ENCODE measurements around the gene OSBP. TPM values are rescaled to one million over a fixed set of nuclear protein-coding genes. Genes with fewer than 3 reads are reported as not detected.

Gene OSBP
- total RNA-seq, 1 experiment from 2014 or later: 35.3 TPM

DNA sequence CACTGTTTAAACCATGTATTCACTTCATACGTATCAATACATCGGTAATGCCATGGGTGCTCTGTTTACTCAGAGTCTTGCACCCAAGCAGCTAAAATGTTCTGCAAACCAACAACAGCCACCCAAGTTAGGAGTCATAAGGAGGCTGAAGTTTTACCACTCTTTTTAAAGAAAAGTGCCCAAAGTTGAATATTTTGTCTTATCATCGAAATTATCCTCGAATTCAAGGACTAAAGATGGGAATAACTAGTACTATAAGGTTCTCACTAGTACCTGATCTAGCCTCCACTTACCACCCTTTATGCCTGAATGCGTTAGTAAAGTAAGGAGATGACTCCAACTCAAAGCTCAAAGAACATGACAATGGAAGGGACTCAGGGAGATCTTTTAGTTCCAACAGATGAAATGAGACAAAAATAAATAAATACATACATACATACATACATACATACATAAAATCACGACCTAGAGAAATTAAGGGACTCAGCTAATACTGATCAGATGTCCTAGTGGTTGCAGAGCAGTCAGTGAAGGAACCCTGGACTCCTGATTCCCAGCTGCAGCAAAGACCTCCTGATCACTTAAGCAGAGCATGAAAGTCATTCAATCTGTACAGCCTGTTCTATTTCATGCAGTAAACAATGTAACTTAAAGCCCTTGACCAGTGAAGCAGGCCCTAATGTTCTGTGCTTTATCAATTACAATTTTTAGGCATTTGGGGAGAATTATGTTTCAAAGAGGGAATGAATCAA is 7.7 kb downstream of the OSBP start:
- peaks cover 33% of the 10 kb centered on the region for H3K36me3 ChIP-seq (ENCODE audit: control insufficient read depth, insufficient read depth, low read length)
- no peak for DNase-seq (ENCODE audit: low read depth, low spot score)
- peaks cover 9% of the 10 kb centered on the region for H3K4me1 ChIP-seq (ENCODE audit: control insufficient read depth, insufficient read depth, low read length)
- ATAC-seq: no peak
- in situ Hi-C loops (cut with HindIII; ENCODE audit: low pct_unique_long_range_greater_than_20kb, low sequenced_read_pairs) (no loop called here), intact Hi-C loops (cut with micrococcal nuclease; ENCODE audit: unreplicated experiment) (no loop called here)
- POLR2A ChIA-PET: no interaction called here
- no peak overlapping the region for H3K27ac ChIP-seq (ENCODE audit: low read length)
- no peaks in the 10 kb centered on the region for H3K9me3 ChIP-seq (ENCODE audit: control insufficient read depth, insufficient read depth, low read depth, low read length)
- no TSS peak for BruUV-seq (replicated peaks)
- CTCF ChIA-PET: no interaction called here
- H3K27me3 ChIP-seq (ENCODE audit: control insufficient read depth, insufficient read depth, low read length): no peaks in the 10 kb centered on the region
- H3K4me3 ChIP-seq (ENCODE audit: low read depth in 2 of 2, low read length in 2 of 2): no peak overlapping the region
- TF ChIP-seq POLR2AphosphoS5 (IDR thresholded peaks at IDR 0.05; ENCODE audit: low read depth, low read length) (no peak), TCF7L2 (IDR thresholded peaks at IDR 0.05; ENCODE audit: low read depth, low read length) (no peak), SIN3A (IDR thresholded peaks at IDR 0.05; ENCODE audit: borderline replicate concordance, insufficient read depth, low read depth, low read length) (no peak)
- TF ChIP-seq, protein P1, sequence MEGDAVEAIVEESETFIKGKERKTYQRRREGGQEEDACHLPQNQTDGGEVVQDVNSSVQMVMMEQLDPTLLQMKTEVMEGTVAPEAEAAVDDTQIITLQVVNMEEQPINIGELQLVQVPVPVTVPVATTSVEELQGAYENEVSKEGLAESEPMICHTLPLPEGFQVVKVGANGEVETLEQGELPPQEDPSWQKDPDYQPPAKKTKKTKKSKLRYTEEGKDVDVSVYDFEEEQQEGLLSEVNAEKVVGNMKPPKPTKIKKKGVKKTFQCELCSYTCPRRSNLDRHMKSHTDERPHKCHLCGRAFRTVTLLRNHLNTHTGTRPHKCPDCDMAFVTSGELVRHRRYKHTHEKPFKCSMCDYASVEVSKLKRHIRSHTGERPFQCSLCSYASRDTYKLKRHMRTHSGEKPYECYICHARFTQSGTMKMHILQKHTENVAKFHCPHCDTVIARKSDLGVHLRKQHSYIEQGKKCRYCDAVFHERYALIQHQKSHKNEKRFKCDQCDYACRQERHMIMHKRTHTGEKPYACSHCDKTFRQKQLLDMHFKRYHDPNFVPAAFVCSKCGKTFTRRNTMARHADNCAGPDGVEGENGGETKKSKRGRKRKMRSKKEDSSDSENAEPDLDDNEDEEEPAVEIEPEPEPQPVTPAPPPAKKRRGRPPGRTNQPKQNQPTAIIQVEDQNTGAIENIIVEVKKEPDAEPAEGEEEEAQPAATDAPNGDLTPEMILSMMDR (IDR thresholded peaks at IDR 0.05): no peak
- TF ChIP-seq, protein P2, sequence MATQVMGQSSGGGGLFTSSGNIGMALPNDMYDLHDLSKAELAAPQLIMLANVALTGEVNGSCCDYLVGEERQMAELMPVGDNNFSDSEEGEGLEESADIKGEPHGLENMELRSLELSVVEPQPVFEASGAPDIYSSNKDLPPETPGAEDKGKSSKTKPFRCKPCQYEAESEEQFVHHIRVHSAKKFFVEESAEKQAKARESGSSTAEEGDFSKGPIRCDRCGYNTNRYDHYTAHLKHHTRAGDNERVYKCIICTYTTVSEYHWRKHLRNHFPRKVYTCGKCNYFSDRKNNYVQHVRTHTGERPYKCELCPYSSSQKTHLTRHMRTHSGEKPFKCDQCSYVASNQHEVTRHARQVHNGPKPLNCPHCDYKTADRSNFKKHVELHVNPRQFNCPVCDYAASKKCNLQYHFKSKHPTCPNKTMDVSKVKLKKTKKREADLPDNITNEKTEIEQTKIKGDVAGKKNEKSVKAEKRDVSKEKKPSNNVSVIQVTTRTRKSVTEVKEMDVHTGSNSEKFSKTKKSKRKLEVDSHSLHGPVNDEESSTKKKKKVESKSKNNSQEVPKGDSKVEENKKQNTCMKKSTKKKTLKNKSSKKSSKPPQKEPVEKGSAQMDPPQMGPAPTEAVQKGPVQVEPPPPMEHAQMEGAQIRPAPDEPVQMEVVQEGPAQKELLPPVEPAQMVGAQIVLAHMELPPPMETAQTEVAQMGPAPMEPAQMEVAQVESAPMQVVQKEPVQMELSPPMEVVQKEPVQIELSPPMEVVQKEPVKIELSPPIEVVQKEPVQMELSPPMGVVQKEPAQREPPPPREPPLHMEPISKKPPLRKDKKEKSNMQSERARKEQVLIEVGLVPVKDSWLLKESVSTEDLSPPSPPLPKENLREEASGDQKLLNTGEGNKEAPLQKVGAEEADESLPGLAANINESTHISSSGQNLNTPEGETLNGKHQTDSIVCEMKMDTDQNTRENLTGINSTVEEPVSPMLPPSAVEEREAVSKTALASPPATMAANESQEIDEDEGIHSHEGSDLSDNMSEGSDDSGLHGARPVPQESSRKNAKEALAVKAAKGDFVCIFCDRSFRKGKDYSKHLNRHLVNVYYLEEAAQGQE (IDR thresholded peaks at IDR 0.05; ENCODE audit: insufficient read depth in 1 of 2, low read depth in 2 of 2, low read length in 1 of 2): no peak

DNA sequence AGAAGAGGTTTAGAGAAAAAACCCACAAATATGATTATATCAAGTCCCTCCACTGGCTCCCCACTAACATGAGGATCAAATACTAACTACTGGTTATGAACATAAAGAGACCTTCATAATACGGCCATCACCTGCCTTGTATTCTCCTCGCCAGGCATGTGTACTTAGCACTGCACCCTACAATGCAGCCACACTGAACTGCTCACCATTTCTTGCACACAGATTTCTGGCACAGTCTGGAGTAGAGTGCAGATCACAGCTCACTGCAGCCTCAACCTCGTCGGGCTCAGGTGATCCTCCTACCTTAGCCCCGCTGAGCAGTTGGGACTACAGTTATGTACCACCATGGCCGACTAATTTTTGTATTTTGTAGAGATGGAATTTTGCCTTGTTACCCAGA is 13.1 kb downstream of the OSBP start:
- Histone ChIP-seq H3K27me3 (ENCODE audit: control insufficient read depth, insufficient read depth, low read length) (no peaks in the 10 kb centered on the region), H3K4me3 (ENCODE audit: low read depth in 2 of 2, low read length in 2 of 2) (no peak overlapping the region), H3K36me3 (ENCODE audit: control insufficient read depth, insufficient read depth, low read length) (peaks cover 34% of the 10 kb centered on the region), H3K9me3 (ENCODE audit: control insufficient read depth, insufficient read depth, low read depth, low read length) (no peaks in the 10 kb centered on the region), H3K4me1 (ENCODE audit: control insufficient read depth, insufficient read depth, low read length) (no peaks in the 10 kb centered on the region), H3K27ac (ENCODE audit: low read length) (no peak overlapping the region)
- POLR2A ChIA-PET: no interaction called here
- CTCF ChIA-PET: no interaction called here
- DNase-seq (ENCODE audit: low read depth, low spot score): no peak
- in situ Hi-C loops (cut with HindIII; ENCODE audit: low pct_unique_long_range_greater_than_20kb, low sequenced_read_pairs) (no loop called here), intact Hi-C loops (cut with micrococcal nuclease; ENCODE audit: unreplicated experiment) (no loop called here)
- no peak for ATAC-seq
- TF ChIP-seq, protein P2 (IDR thresholded peaks at IDR 0.05; ENCODE audit: insufficient read depth in 1 of 2, low read depth in 2 of 2, low read length in 1 of 2): no peak
- no peak for TF ChIP-seq TCF7L2 (IDR thresholded peaks at IDR 0.05; ENCODE audit: low read depth, low read length)
- BruUV-seq (replicated peaks): no TSS peak

Measured in Panc1 (cell line).